ENCODE results near the gene AIF1L. TPM values are rescaled to one million over a fixed set of nuclear protein-coding genes. Genes with fewer than 3 reads are reported as not detected.

The AIF1L gene
- total and polyA plus RNA-seq, 2 donors (not counting 1 experiment from before 2014, with no cell fraction given) = 2.3 to 3.3 TPM

- H2AFZ ChIP-seq (ENCODE audit: low read length) = no peak overlapping the region
- no peak overlapping the region for H3K27ac ChIP-seq (ENCODE audit: insufficient read depth, low read length)
- no peak for DNase-seq (ENCODE audit: low read depth in 2 of 2)
- H3K9me3 ChIP-seq (ENCODE audit: control insufficient read depth, insufficient read depth, low read depth, low read length) = no peaks in the 10 kb centered on the region
- peaks cover 2% of the 10 kb centered on the region for H3K36me3 ChIP-seq (ENCODE audit: control insufficient read depth, insufficient read depth, low read length)
- no peak overlapping the region for H3K9ac ChIP-seq (ENCODE audit: insufficient read depth, low read length)
- H3K4me3 ChIP-seq (replicated peaks in 1 of 4; ENCODE audit: control extremely low read depth in 1 of 4, insufficient read depth in 1 of 4, low read depth in 3 of 4, low read length in 4 of 4) = no peak overlapping the region
- no peak overlapping the region for H3K4me2 ChIP-seq (ENCODE audit: extremely low read depth, insufficient read depth, low read length)
- no peaks in the 10 kb centered on the region for H3K79me2 ChIP-seq (ENCODE audit: control insufficient read depth, insufficient read depth, low read length)
- no peaks in the 10 kb centered on the region for H4K20me1 ChIP-seq (ENCODE audit: control insufficient read depth, extremely low read depth, insufficient read depth, low read length)
- H3K27me3 ChIP-seq (ENCODE audit: control insufficient read depth, insufficient read depth, low read length) = no peaks in the 10 kb centered on the region
- TF ChIP-seq, protein P1, sequence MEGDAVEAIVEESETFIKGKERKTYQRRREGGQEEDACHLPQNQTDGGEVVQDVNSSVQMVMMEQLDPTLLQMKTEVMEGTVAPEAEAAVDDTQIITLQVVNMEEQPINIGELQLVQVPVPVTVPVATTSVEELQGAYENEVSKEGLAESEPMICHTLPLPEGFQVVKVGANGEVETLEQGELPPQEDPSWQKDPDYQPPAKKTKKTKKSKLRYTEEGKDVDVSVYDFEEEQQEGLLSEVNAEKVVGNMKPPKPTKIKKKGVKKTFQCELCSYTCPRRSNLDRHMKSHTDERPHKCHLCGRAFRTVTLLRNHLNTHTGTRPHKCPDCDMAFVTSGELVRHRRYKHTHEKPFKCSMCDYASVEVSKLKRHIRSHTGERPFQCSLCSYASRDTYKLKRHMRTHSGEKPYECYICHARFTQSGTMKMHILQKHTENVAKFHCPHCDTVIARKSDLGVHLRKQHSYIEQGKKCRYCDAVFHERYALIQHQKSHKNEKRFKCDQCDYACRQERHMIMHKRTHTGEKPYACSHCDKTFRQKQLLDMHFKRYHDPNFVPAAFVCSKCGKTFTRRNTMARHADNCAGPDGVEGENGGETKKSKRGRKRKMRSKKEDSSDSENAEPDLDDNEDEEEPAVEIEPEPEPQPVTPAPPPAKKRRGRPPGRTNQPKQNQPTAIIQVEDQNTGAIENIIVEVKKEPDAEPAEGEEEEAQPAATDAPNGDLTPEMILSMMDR (conservative IDR thresholded peaks at IDR 0.05 in 1 of 2, IDR thresholded peaks at IDR 0.05 in 1 of 2; ENCODE audit: low read depth in 1 of 2, low read length in 2 of 2) = no peak
- no peak for TF ChIP-seq EZH2 (IDR thresholded peaks at IDR 0.05; ENCODE audit: low read length, missing control alignments)
- H3K4me1 ChIP-seq (ENCODE audit: control insufficient read depth, extremely low read depth, insufficient read depth, low read length) = no peaks in the 10 kb centered on the region
These were observed 65.3 kb downstream of the AIF1L start for GRCh38 chr9:131161585-131161984.

DNA sequence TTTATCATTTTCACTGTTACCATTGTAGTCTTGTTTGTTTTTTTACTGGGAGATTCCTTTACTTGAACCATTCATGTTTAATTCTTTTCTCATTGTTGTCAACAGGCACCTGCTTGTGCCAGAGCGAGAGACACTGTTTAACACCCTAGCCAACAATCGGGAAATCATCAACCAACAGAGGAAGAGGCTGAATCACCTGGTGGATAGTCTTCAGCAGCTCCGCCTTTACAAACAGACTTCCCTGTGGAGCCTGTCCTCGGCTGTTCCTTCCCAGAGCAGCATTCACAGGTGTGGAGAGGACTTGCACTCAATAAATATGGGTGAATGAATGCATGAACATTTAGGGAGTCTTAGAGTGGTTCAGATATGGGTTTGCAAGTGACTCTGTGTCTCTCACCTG is 66.6 kb downstream of the AIF1L start:
- Histone ChIP-seq H3K79me2 (ENCODE audit: control insufficient read depth, insufficient read depth, low read length) (no peaks in the 10 kb centered on the region), H3K27me3 (ENCODE audit: control insufficient read depth, insufficient read depth, low read length) (no peaks in the 10 kb centered on the region), H3K4me1 (ENCODE audit: control insufficient read depth, extremely low read depth, insufficient read depth, low read length) (no peaks in the 10 kb centered on the region), H3K4me3 (replicated peaks in 1 of 4; ENCODE audit: control extremely low read depth in 1 of 4, insufficient read depth in 1 of 4, low read depth in 3 of 4, low read length in 4 of 4) (no peak overlapping the region), H2AFZ (ENCODE audit: low read length) (no peak overlapping the region), H3K4me2 (ENCODE audit: extremely low read depth, insufficient read depth, low read length) (no peak overlapping the region), H3K27ac (ENCODE audit: insufficient read depth, low read length) (no peak overlapping the region), H3K9me3 (ENCODE audit: control insufficient read depth, insufficient read depth, low read depth, low read length) (no peaks in the 10 kb centered on the region), H3K36me3 (ENCODE audit: control insufficient read depth, insufficient read depth, low read length) (peaks cover 2% of the 10 kb centered on the region), H3K9ac (ENCODE audit: insufficient read depth, low read length) (no peak overlapping the region), H4K20me1 (ENCODE audit: control insufficient read depth, extremely low read depth, insufficient read depth, low read length) (no peaks in the 10 kb centered on the region)
- TF ChIP-seq, protein P1 (conservative IDR thresholded peaks at IDR 0.05 in 1 of 2, IDR thresholded peaks at IDR 0.05 in 1 of 2; ENCODE audit: low read depth in 1 of 2, low read length in 2 of 2) = no peak
- no peak for TF ChIP-seq EZH2 (IDR thresholded peaks at IDR 0.05; ENCODE audit: low read length, missing control alignments)
- DNase-seq (ENCODE audit: low read depth in 2 of 2) = no peak

DNA sequence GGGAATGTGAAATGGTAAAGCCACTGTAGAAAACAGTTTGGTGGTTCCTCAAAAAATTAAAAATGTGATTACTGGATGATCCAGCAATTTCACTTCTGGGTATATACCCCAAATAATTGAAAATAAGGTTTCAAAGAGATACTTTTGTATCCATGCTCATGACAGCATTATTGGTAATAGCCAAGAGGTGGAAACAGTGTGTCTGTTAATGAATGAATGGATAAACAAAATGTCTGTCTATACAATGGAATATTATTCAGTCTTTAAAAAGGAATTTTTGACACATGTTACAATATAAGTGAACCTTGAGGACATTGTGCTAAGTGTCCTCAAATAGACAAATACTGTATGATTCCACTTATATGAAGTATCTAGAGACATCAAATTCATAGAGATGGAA is 69.2 kb downstream of the AIF1L start:
- no peak overlapping the region for H3K4me2 ChIP-seq (ENCODE audit: extremely low read depth, insufficient read depth, low read length)
- no peak overlapping the region for H2AFZ ChIP-seq (ENCODE audit: low read length)
- H3K79me2 ChIP-seq (ENCODE audit: control insufficient read depth, insufficient read depth, low read length) = no peaks in the 10 kb centered on the region
- H3K27me3 ChIP-seq (ENCODE audit: control insufficient read depth, insufficient read depth, low read length) = no peaks in the 10 kb centered on the region
- no peak for DNase-seq (ENCODE audit: low read depth in 2 of 2)
- TF ChIP-seq, protein P1 (conservative IDR thresholded peaks at IDR 0.05 in 1 of 2, IDR thresholded peaks at IDR 0.05 in 1 of 2; ENCODE audit: low read depth in 1 of 2, low read length in 2 of 2) = no peak
- TF ChIP-seq EZH2 (IDR thresholded peaks at IDR 0.05; ENCODE audit: low read length, missing control alignments) = no peak
- H4K20me1 ChIP-seq (ENCODE audit: control insufficient read depth, extremely low read depth, insufficient read depth, low read length) = no peaks in the 10 kb centered on the region
- no peaks in the 10 kb centered on the region for H3K9me3 ChIP-seq (ENCODE audit: control insufficient read depth, insufficient read depth, low read depth, low read length)
- no peak overlapping the region for H3K4me3 ChIP-seq (replicated peaks in 1 of 4; ENCODE audit: control extremely low read depth in 1 of 4, insufficient read depth in 1 of 4, low read depth in 3 of 4, low read length in 4 of 4)
- no peaks in the 10 kb centered on the region for H3K4me1 ChIP-seq (ENCODE audit: control insufficient read depth, extremely low read depth, insufficient read depth, low read length)
- H3K36me3 ChIP-seq (ENCODE audit: control insufficient read depth, insufficient read depth, low read length) = peaks cover 2% of the 10 kb centered on the region
- H3K9ac ChIP-seq (ENCODE audit: insufficient read depth, low read length) = no peak overlapping the region
- H3K27ac ChIP-seq (ENCODE audit: insufficient read depth, low read length) = no peak overlapping the region

All from fibroblast of lung (primary cell).